ENCODE results near the gene LCN12.

LCN12 gene

DNA sequence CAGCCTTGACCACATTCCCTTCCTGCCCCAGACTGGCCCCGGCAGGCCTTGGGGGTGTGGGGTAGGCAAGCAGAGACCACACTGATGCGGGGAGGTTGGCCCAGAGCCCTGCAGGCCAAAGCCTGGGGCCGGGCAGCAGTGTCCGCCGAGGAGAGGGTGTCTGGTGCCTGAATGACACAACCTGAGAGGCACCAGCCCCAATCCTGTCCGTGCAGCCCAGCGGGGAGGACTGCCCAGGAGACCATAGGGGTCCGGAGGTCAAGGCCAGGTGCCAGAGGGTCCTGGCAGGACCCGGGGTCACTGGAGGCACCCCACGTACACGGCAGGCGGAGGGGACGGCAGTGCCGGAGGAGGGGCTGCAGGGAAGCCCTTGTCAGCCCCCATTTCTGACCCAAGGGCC is 19.7 kb downstream of the LCN12 start:
- H3K79me2 ChIP-seq (ENCODE audit: low read length), result no peaks in the 10 kb centered on the region
- no peaks in the 10 kb centered on the region for H3K9me3 ChIP-seq (ENCODE audit: insufficient read depth, low read length)
- no peak overlapping the region for H3K4me2 ChIP-seq (ENCODE audit: low read length)
- H2AFZ ChIP-seq (ENCODE audit: low read depth, low read length), result no peak overlapping the region
- H3K9ac ChIP-seq (ENCODE audit: low read length), result no peak overlapping the region
- H3K36me3 ChIP-seq (replicated peaks; ENCODE audit: low read depth, low read length), result no peaks in the 10 kb centered on the region
- no peaks in the 10 kb centered on the region for H3K4me1 ChIP-seq (ENCODE audit: low read length)
- H3K27me3 ChIP-seq (ENCODE audit: low read depth, low read length), result peaks cover 8% of the 10 kb centered on the region; the same call in 1 of the 2 replicates
- TF ChIP-seq, protein P1, sequence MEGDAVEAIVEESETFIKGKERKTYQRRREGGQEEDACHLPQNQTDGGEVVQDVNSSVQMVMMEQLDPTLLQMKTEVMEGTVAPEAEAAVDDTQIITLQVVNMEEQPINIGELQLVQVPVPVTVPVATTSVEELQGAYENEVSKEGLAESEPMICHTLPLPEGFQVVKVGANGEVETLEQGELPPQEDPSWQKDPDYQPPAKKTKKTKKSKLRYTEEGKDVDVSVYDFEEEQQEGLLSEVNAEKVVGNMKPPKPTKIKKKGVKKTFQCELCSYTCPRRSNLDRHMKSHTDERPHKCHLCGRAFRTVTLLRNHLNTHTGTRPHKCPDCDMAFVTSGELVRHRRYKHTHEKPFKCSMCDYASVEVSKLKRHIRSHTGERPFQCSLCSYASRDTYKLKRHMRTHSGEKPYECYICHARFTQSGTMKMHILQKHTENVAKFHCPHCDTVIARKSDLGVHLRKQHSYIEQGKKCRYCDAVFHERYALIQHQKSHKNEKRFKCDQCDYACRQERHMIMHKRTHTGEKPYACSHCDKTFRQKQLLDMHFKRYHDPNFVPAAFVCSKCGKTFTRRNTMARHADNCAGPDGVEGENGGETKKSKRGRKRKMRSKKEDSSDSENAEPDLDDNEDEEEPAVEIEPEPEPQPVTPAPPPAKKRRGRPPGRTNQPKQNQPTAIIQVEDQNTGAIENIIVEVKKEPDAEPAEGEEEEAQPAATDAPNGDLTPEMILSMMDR (IDR thresholded peaks at IDR 0.05; ENCODE audit: low read depth, low read length), result no peak
- TF ChIP-seq EZH2phosphoT487 (IDR thresholded peaks at IDR 0.05; ENCODE audit: low read depth), result no peak
- H3K4me3 ChIP-seq (ENCODE audit: low read length), result no peak overlapping the region
- H3K27ac ChIP-seq (ENCODE audit: low read length), result no peak overlapping the region
- H4K20me1 ChIP-seq (ENCODE audit: insufficient read depth, low read length), result no peaks in the 10 kb centered on the region

- H3K4me3 ChIP-seq (ENCODE audit: low read length), result no peak overlapping the region
- H3K9ac ChIP-seq (ENCODE audit: low read length), result no peak overlapping the region
- H4K20me1 ChIP-seq (ENCODE audit: insufficient read depth, low read length), result no peaks in the 10 kb centered on the region
- H3K4me1 ChIP-seq (ENCODE audit: low read length), result no peaks in the 10 kb centered on the region
- no peak overlapping the region for H2AFZ ChIP-seq (ENCODE audit: low read depth, low read length)
- H3K4me2 ChIP-seq (ENCODE audit: low read length), result no peak overlapping the region
- H3K27ac ChIP-seq (ENCODE audit: low read length), result no peak overlapping the region
- no peaks in the 10 kb centered on the region for H3K9me3 ChIP-seq (ENCODE audit: insufficient read depth, low read length)
- TF ChIP-seq, protein P1 (IDR thresholded peaks at IDR 0.05; ENCODE audit: low read depth, low read length), result no peak
- no peak for TF ChIP-seq EZH2phosphoT487 (IDR thresholded peaks at IDR 0.05; ENCODE audit: low read depth)
- no peaks in the 10 kb centered on the region for H3K36me3 ChIP-seq (replicated peaks; ENCODE audit: low read depth, low read length)
- peaks cover 8% of the 10 kb centered on the region; the same call in 1 of the 2 replicates for H3K27me3 ChIP-seq (ENCODE audit: low read depth, low read length)
- H3K79me2 ChIP-seq (ENCODE audit: low read length), result no peaks in the 10 kb centered on the region
Measured at GRCh38 chr9:136972335-136972734, 20.3 kb downstream of the LCN12 start.

DNA sequence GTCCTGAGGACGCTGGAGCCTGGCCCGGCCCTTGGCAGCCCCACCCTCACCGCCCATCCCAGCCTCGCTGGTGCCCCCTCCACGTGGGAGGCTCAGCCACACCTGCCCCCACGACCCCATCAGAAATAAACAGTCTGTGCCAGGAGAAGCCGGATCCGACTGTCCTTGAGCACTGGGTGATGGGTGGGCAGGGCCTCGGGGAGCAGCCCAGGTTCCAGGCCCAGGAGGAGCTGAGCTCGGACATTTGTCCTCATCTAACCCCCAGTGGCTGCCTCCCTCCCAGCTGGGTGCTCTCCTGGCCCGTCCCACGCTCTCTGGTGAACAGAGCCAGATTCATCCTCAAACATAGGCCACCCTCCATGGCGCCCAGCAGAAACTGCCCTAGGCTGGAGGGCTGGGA is 20.7 kb downstream of the LCN12 start:
- Histone ChIP-seq H3K4me1 (ENCODE audit: low read length) (no peaks in the 10 kb centered on the region), H4K20me1 (ENCODE audit: insufficient read depth, low read length) (no peaks in the 10 kb centered on the region), H3K4me3 (ENCODE audit: low read length) (no peak overlapping the region), H3K27me3 (ENCODE audit: low read depth, low read length) (peaks cover 8% of the 10 kb centered on the region; the same call in 1 of the 2 replicates), H3K27ac (ENCODE audit: low read length) (no peak overlapping the region), H3K36me3 (replicated peaks; ENCODE audit: low read depth, low read length) (no peaks in the 10 kb centered on the region), H3K9ac (ENCODE audit: low read length) (no peak overlapping the region), H2AFZ (ENCODE audit: low read depth, low read length) (no peak overlapping the region), H3K4me2 (ENCODE audit: low read length) (no peak overlapping the region), H3K79me2 (ENCODE audit: low read length) (no peaks in the 10 kb centered on the region), H3K9me3 (ENCODE audit: insufficient read depth, low read length) (no peaks in the 10 kb centered on the region)
- TF ChIP-seq EZH2phosphoT487 (IDR thresholded peaks at IDR 0.05; ENCODE audit: low read depth), result no peak
- TF ChIP-seq, protein P1 (IDR thresholded peaks at IDR 0.05; ENCODE audit: low read depth, low read length), result no peak

DNA sequence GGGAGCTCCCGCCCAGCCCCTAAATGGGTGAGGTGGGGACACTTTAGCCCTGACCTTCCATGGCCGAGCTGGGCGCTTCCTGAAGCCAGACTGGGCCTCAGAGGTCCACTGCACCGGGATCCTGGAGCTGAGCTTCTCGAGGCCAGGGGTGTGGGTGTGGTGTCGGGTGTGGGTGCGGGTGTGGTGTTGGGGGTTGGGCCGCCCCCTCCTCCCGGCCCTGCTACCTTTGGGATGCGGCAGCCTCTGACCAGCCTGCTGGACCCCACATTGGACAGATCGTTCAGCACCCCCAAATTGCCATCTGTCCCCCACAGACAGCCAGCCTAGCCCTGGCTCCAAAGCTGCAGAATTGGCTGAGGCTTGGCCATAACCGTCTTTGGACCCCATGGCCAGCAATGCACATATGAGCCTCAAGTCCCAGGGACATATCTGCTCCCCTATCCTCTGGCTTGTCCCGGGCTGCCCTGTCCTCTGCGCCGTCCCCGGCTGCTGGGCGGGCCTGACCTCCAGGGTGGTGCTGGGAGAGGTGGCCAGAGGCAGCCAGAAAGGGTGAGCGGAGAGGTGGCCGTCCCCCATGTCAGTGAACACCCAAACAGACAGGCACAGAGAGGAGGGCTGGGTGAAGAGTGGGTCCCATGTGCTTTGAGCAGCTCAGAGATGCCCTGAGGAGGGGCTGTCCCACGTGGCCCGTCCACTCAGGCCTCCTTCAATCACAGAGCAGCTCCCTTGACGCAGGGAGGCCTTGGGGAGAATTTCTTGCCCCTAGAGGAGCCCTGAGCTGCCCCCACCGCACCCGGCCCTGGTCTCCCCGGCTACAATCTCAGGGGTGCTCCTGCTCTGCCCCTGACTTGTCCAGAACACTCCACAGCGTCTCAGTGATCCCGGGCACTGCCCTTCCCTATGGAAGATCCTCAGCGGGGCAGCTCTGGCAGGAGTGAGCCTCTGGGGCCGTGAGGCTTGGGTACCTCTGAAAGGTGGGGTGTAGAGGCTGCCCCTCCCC is 21.8 kb downstream of the LCN12 start:
- Histone ChIP-seq H3K4me1 (ENCODE audit: low read length) (no peaks in the 10 kb centered on the region), H3K36me3 (replicated peaks; ENCODE audit: low read depth, low read length) (no peaks in the 10 kb centered on the region), H3K9ac (ENCODE audit: low read length) (no peak overlapping the region), H3K79me2 (ENCODE audit: low read length) (no peaks in the 10 kb centered on the region), H3K9me3 (ENCODE audit: insufficient read depth, low read length) (no peaks in the 10 kb centered on the region), H2AFZ (ENCODE audit: low read depth, low read length) (no peak overlapping the region), H4K20me1 (ENCODE audit: insufficient read depth, low read length) (no peaks in the 10 kb centered on the region), H3K27ac (ENCODE audit: low read length) (no peak overlapping the region), H3K4me3 (ENCODE audit: low read length) (no peak overlapping the region), H3K4me2 (ENCODE audit: low read length) (no peak overlapping the region), H3K27me3 (ENCODE audit: low read depth, low read length) (peaks cover 8% of the 10 kb centered on the region; the same call in 1 of the 2 replicates)
- TF ChIP-seq, protein P1 (IDR thresholded peaks at IDR 0.05; ENCODE audit: low read depth, low read length), result no peak
- no peak for TF ChIP-seq EZH2phosphoT487 (IDR thresholded peaks at IDR 0.05; ENCODE audit: low read depth)
